Measurements from ENCODE around the gene TPBG. TPM values are rescaled to one million over a fixed set of nuclear protein-coding genes. Genes with fewer than 3 reads are reported as not detected.

Gene TPBG, protein sequence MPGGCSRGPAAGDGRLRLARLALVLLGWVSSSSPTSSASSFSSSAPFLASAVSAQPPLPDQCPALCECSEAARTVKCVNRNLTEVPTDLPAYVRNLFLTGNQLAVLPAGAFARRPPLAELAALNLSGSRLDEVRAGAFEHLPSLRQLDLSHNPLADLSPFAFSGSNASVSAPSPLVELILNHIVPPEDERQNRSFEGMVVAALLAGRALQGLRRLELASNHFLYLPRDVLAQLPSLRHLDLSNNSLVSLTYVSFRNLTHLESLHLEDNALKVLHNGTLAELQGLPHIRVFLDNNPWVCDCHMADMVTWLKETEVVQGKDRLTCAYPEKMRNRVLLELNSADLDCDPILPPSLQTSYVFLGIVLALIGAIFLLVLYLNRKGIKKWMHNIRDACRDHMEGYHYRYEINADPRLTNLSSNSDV
- total RNA-seq, result 104 and 201 TPM in 2 replicates

DNA sequence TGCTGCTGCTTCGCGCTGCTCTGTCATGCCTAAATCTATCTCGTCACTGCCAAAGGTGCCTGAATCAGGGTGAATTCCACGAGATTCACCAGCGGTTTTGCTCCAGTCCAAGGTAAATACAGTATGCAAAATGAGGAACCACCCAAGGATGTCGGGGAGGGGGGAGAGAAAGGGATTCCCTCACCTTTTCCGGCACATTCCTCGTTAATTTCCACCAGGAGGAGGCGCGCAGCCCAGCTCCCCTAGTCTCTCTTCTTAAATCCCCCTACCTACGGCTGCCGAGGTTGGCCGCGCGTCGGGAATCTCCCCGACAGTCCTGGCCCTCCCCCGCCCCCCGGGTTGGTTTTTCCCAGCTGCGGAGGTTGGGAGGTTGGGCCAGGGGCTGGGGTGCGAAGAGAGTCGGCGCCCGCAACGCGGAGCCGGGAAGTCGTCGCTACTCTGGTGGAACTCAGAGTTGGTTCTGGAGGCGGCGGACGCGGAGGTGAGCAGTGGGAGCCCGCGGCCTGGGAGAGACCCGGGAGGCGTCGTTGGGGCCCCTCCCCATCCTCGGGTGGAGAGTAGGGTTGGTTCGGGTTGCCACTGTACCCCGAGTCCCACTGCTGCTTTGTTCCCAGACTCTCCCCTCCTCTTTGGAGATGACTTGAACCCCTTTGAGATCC is at the start of gene TPBG:
Gene TPBG, plus strand, starts transcription at position 390 of the 659 bp plus-strand sequence. CDS start 1,145 bp downstream, outside the sequence.

Other genes starting within 250 kb of the TPBG start
- 29.3 and 29.8 TPM in 2 replicates for gene IBTK, start 116.1 kb upstream of the TPBG start, total RNA-seq

All from hair follicular keratinocyte (primary cell).